PFSK-1 (cell line): ENCODE measurements around the gene FAM171A1.

Experiments
- POLR2AphosphoS5 ChIP-seq: IDR thresholded peaks from 2 replicates; pipeline ENCODE4 v1.6.1; 2012; ENCODE audit warnings: low read depth, mild to moderate bottlenecking, control low read depth, low read length, moderate library complexity
- TAF1 ChIP-seq: IDR thresholded peaks from 2 replicates; pipeline ENCODE4 v1.6.1; 2012; ENCODE audit warnings: low read length, control low read depth, borderline replicate concordance; ENCODE audit not compliant: insufficient read depth
- TF ChIP-seq, protein P1 (sequence below), 2 experiments: IDR thresholded peaks; 2 replicates each; pipeline versions ENCODE4 v1.6.1 to v1.8.0; 2011 to 2012; ENCODE audit warnings: low read depth in 2 of 2, low read length in 2 of 2, control low read depth in 1 of 2, inconsistent platforms in 1 of 2, mild to moderate bottlenecking in 1 of 2, moderate library complexity in 1 of 2; ENCODE audit not compliant: insufficient read depth in 1 of 2

DNA sequence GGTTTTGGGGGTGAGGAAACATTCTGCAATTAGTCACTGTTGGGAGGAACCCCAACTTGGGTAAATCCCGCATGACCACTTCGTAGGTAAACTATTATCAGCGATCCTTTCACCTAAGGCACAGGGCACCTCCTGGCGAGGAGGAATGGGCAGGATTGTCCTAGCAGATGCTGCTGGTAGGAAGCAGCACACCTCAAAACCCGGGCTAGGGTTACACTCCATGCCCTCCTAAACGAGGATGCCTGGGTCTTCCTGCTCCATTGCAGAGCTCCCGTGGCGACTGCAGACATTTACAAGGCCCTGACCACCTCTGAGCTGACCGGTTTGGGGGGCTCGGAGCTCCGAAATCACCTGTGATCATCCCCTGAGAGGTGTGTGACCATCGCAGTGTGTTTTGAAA lies 92.3 kb downstream of the FAM171A1 start:
- TF ChIP-seq POLR2AphosphoS5 (no peak), TAF1 (no peak)
- TF ChIP-seq, protein P1, sequence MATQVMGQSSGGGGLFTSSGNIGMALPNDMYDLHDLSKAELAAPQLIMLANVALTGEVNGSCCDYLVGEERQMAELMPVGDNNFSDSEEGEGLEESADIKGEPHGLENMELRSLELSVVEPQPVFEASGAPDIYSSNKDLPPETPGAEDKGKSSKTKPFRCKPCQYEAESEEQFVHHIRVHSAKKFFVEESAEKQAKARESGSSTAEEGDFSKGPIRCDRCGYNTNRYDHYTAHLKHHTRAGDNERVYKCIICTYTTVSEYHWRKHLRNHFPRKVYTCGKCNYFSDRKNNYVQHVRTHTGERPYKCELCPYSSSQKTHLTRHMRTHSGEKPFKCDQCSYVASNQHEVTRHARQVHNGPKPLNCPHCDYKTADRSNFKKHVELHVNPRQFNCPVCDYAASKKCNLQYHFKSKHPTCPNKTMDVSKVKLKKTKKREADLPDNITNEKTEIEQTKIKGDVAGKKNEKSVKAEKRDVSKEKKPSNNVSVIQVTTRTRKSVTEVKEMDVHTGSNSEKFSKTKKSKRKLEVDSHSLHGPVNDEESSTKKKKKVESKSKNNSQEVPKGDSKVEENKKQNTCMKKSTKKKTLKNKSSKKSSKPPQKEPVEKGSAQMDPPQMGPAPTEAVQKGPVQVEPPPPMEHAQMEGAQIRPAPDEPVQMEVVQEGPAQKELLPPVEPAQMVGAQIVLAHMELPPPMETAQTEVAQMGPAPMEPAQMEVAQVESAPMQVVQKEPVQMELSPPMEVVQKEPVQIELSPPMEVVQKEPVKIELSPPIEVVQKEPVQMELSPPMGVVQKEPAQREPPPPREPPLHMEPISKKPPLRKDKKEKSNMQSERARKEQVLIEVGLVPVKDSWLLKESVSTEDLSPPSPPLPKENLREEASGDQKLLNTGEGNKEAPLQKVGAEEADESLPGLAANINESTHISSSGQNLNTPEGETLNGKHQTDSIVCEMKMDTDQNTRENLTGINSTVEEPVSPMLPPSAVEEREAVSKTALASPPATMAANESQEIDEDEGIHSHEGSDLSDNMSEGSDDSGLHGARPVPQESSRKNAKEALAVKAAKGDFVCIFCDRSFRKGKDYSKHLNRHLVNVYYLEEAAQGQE (IDR thresholded peaks at IDR 0.05; ENCODE audit: insufficient read depth in 1 of 2, low read depth in 2 of 2, low read length in 2 of 2): no peak
